HTERT RPE-1 (cell line): ENCODE results near the gene ATP6AP1.

Experiments used
- in situ Hi-C: fragments of 300-500 bp; cut with MboI; formaldehyde crosslinking; loops from 4 replicates; pipeline ENCODE4 v1.14.3; 2020; ENCODE audit warnings: low sequenced_read_pairs

The ATP6AP1 gene

DNA sequence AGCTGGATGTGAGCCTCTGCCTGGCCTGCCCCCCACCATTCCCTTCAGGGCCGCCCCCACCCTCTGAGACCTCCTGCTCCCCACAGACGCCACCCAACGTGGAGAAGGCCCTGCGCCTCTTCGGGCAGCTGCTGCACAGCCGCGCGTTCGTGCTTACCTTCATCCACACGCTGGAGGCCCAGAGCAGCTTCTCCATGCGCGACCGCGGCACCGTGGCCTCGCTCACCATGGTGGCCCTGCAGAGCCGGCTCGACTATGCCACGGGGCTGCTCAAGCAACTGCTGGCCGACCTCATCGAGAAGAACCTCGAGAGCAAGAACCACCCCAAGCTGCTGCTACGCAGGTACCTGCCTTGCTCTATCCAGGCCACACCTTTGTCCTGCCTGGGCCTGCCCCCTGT, 39.7 kb downstream of the ATP6AP1 start:
- in situ Hi-C loops: no loop called here

GRCh38 chrX:154469114-154469513, 40.6 kb downstream of the ATP6AP1 start:
- in situ Hi-C loops: no loop called here

GRCh38 chrX:154469880-154470279, 41.4 kb downstream of the ATP6AP1 start:
- in situ Hi-C loops: no loop called here

- in situ Hi-C loops: no loop called here
Observed at GRCh38 chrX:154470434-154470833, 42.0 kb downstream of the ATP6AP1 start.

DNA sequence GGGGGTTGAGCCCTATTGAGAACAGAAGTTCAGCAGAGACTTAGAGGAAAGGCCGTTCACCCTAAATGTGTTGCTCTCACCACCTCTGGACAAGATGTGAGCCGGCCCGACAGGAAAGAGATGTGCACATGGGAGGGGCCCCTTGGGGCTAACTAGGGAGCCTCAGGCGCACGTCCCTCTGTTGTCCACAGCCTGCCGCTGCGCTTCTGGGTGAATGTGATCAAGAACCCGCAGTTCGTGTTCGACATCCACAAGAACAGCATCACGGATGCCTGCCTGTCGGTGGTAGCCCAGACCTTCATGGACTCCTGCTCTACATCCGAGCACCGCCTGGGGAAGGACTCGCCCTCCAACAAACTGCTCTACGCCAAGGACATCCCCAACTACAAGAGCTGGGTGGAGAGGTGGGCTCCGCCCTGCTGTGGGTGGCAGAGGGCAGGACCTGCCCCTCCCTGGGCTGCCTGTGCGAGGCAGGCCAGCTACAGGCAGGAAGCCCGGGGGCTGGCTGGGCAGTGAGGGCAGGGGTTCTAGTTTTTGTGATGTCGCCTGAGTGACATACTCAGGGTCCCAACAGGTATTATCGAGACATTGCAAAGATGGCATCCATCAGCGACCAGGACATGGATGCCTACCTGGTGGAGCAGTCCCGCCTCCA, 42.6 kb downstream of the ATP6AP1 start:
- in situ Hi-C loops: no loop called here

DNA sequence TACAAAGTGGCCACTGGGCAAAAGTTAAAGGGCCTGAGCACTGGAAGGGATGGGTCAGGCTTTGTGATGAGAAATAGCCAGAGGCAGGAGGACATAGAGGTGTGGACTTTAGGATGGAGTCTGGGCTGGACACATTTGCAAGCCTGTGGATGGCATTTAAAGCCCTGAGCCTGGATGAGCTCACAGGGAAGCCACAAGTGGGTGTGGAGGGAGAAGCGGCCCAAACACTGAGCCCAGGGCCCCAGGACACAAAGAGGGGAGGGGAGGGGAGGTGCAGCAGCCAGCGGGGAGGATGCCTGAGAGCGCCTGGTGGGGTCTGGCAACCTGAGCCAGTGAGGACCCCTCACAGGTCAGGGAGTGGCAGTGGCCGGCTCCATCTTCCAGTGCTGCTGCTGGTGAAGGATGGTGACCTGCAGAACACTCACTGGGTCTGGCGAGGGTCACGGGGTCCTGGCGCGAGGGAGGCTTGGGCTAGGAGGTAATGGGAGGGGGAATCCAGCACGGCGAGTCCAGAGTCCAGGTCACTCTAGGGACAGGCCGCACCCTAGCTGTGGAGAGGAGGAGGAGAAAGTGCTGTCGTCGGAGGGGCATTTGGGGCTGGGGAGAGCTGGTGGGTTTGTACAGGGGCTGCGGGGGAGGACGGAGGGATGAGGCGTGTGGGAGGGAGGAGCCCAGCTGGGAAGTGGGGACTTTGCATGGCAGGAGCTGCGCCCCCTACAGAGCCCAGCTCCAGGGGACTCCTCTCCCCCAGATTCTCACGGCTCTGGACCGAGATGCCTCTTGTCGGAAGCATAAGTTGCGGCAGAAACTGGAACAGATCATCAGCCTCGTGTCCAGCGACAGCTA, 43.6 kb downstream of the ATP6AP1 start:
- in situ Hi-C loops: no loop called here

GRCh38 chrX:154472685-154473632, 44.5 kb downstream of the ATP6AP1 start:
- in situ Hi-C loops: no loop called here

- in situ Hi-C loops: no loop called here
Observed at GRCh38 chrX:154473683-154474082, 45.2 kb downstream of the ATP6AP1 start.

GRCh38 chrX:154476821-154477220, 48.3 kb downstream of the ATP6AP1 start:
- in situ Hi-C loops: no loop called here

- in situ Hi-C loops: no loop called here
Observed at GRCh38 chrX:154477891-154478477, 49.5 kb downstream of the ATP6AP1 start.

GRCh38 chrX:154478728-154479622, 50.5 kb downstream of the ATP6AP1 start, which contains the start of gene LAGE3:
Gene LAGE3, minus strand, starts transcription at chrX:154479281. Its CDS starts 366 bp downstream, at chrX:154478915.
- in situ Hi-C loops: no loop called here

DNA sequence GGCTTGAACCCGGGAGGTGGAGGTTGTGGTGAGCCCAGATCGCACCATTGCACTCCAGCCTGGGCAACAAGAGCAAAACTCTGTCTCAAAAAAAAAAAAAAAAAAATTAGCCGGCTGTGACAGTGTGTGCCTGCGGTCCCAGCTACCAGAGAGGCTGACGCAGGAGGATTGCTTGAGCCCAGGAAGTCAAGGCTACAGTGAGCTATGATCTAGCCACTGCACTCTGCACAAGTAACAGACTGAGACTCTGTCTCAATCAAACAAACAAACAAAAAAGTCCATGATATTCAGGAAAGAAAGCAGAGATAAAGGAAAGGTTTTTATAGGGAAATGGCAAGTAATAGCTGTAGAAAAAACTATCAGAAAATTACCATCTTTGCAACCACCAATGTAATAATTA, 52.7 kb downstream of the ATP6AP1 start:
- in situ Hi-C loops: no loop called here

DNA sequence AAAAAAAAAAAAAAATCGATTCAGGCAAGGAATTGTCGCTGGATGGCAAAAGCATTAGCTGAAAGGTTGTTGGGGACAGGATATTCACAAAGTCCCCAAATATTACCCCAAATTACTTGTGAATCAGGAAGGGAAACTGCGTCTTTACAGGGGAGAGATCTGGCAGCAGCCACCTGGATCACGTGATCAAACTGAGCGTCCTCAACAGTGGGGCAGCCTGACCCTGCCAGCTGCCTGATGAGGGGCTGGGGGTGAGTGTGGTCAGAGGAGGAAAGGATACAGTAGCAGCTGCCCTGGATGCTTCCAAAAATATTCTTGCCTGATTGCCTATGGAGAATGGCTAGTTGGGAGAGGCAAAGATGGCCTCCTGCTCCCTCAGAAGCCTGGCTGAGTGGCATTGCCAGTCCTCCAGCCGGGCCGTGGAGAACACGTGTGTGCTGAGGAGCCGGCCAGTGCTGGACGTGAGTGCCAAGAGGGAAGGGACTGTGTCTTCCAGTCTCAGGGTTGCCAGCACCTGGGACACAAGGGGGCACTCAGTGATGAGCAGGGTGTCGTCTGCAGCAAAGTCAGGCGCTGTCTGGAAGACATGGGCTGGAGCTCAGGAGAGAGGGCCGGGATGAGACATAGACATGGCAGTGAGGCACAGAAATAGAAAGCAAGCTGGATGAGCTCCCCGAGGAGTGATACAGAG, 53.6 kb downstream of the ATP6AP1 start:
- in situ Hi-C loops: no loop called here

GRCh38 chrX:154482786-154483185, 54.3 kb downstream of the ATP6AP1 start:
- in situ Hi-C loops: no loop called here

DNA sequence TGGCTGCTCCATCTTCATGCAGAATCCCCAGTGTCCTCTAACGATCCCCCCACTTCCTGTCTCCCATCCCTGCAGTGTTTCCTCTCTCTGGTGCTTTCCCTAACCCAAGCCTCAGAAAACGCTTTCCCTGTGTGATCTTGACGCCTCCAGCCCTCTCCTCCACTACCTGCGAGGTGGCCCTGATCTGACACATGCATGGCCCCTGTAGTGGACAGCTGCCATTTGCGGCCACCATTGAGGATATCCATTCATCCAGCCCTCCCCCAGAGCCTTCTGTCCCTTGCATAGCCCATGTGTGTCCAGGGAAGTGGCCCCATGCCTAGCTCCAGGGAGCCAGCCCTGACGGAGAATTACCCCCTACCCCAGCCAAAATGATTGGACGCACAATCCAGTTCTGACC, 54.8 kb downstream of the ATP6AP1 start:
- in situ Hi-C loops: no loop called here

- in situ Hi-C loops: no loop called here
Observed at GRCh38 chrX:154484255-154485149, 56.0 kb downstream of the ATP6AP1 start.

GRCh38 chrX:154485150-154486051, 56.9 kb downstream of the ATP6AP1 start:
- in situ Hi-C loops: no loop called here
